GM12873 (cell line): ENCODE measurements around the gene RMDN2.

Experiments
- TF ChIP-seq, protein P1 (sequence below): IDR thresholded peaks from 2 replicates; pipeline ENCODE4 v1.5.1; 2012; ENCODE audit warnings: low read depth, mild to moderate bottlenecking, moderate library complexity, low read length, control low read depth; ENCODE audit not compliant: insufficient read depth; ENCODE audit errors: missing control alignments

Gene RMDN2

DNA sequence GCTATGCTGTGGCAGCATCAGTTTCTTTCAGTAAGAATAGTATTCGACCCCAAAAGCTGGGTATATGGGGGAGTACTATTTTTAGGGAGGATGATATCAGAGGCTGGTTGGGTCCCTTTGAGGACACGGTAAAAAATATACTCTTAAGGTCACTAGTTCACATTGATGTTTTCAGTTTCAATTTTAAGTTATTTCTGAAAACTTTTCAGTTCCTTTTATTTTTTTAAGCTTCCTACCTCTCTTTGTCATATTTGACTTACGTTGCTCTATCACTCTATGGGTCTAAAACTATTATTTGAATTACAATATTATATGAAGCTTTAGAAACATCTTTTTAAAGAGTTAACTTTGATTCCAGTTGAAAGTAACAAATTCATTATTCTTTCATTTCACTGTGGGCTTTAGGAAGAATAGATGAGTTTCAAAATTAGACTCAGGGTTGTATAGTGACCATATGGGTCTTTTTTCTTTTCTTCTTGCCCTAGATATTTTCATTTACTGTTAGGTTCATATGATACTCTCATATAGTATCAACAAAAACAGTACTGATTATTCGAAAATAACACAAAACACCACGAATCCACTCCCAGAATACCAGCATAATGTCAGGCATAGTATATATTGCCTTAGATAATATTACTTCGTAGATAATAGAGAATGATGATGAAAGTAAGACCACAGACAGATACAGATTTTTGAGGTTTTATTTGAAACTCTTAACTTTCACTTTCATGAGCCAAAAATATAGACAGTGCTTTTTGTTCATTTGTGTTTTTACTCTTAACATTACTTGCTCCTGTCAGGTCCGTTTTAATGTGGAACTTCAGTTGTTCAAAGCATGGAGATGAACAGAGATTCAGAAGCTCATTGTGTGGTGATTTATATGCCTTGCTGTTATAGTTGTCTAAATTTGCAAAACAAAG lies 9.8 kb downstream of the RMDN2 start:
- TF ChIP-seq, protein P1, sequence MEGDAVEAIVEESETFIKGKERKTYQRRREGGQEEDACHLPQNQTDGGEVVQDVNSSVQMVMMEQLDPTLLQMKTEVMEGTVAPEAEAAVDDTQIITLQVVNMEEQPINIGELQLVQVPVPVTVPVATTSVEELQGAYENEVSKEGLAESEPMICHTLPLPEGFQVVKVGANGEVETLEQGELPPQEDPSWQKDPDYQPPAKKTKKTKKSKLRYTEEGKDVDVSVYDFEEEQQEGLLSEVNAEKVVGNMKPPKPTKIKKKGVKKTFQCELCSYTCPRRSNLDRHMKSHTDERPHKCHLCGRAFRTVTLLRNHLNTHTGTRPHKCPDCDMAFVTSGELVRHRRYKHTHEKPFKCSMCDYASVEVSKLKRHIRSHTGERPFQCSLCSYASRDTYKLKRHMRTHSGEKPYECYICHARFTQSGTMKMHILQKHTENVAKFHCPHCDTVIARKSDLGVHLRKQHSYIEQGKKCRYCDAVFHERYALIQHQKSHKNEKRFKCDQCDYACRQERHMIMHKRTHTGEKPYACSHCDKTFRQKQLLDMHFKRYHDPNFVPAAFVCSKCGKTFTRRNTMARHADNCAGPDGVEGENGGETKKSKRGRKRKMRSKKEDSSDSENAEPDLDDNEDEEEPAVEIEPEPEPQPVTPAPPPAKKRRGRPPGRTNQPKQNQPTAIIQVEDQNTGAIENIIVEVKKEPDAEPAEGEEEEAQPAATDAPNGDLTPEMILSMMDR = no peak

DNA sequence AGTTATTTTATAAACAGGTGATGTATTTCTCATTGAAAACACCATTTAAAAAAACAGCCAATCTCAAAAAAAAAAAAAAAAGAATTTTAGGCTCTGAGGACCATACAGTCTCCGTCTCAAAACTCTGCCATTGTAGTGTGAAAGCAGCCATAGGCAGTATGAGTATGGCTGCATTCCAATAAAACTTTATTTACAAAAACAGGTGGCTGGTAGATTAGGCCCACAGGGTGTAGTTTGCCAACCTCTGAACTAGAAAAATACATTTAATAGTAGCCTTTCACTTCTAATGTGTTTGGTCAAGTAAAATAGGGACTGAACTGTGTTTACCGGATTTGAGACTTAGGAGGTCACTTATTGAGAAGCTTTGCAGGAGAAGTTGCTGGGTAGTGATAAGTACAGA lies 19.2 kb downstream of the RMDN2 start:
- TF ChIP-seq, protein P1 = no peak

DNA sequence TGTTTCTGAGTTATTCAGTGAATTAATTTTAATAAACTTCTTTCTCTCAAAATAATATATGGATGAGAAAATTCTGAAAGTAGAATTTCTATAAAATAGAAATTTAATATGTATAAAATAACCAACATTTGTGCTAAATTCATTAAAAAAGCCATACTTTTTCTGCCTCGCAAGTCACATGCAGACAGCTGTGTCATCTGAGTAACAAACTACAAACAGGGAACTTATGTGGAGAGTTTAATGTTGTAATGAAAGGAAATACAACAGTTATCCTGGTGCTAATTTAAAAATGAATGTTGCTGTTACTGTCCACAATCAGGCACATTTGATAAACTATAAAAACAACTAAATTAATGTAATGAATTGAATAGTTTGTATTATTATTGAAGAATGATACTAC lies 22.2 kb downstream of the RMDN2 start:
- TF ChIP-seq, protein P1 = no peak

DNA sequence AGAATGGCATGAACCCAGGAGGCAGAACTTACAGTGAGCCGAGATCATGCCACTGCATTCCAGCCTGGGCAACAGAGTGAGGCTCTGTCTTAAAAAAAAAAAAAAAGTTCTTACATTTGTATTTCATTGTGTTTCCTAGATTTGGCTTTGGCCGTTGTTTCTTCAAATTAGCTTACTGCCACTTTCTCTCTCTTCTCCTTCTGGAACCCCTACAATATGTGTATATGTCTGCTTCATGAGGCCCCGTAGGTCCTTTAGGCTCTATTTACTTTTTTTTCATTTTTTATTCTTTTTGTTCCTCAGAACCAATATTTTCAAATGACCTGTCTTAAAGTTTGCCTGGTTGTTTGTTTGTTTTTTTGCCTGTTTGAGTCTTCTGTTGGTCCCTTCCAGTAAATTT lies 41.2 kb downstream of the RMDN2 start:
- TF ChIP-seq, protein P1 = no peak

DNA sequence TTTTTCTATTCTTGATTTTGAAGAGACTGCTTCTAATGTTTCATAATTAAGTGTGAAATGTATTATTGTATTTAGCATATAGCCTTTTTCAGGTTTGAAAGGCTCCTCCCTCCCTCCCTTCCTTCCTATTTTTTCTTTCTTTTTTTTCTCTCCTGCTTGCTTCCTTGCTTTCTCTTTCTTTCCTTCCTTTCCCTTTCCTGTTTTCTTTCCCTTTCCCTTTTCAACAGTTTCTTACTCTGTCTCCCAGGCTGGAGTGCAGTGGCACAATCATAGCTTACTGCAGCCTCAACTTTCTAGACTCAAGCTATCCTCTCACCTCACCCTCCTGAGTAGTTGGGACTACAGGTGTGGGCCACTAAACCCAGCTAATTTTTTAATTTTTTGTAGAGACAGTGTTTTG lies 44.6 kb downstream of the RMDN2 start:
- TF ChIP-seq, protein P1 = no peak

DNA sequence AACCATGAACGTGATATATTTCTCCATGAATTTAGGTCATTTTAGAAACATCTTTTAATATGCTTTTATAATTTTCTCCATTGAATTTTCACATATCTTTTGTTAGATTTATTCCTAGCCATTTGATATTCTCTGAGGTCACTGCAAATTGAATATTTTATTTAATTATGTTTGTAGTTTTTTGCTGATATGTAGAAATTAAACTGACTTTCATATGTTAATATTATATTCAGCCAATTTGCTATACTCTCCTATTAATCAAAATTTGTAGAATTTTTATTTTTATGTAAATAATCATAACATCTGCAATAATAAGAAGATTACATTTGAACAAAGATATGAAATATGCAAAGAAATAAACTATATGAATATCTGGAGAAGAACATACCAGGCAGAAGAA lies 46.9 kb downstream of the RMDN2 start:
- TF ChIP-seq, protein P1 = no peak

DNA sequence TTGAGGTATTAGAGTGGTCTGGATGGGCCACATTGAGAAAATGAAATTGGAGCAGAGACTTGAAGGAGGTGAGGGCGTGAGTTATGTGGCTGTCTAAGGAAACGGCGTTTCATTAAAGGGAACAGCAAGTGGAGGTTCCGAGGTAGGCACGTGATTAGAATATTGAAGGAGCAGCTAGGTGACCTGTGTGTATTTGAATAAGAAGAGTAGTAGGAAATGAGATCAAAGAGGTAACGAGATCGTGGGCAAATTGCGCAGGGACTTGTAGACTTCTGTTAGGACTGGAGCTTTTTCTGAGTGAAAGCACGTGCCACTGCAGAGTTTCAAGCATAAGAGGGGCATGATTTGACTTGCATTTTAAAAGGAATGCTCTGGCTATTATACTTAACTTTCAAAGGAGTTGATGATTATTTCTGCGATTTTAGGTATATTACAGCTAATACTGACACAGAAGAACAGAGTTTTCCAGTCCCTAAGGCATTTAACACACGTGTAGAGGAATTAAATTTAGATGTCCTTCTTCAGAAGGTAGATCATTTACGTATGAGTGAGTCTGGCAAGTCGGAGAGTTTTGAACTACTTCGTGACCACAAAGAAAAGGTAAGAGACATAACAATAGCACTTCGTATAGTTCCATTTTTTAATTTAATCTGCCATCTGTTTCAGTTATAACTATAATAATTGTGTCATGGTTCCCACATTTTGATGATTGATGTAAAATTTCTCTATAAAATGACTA lies 48.7 kb downstream of the RMDN2 start:
- TF ChIP-seq, protein P1 = no peak
